Fibroblast of pulmonary artery (primary cell): Measurements from ENCODE around the gene OSER1.

Experiments used
- DNase-seq: peaks from one replicate; pipeline ENCODE4 v3.0.0-alpha.2; 2010; ENCODE audit warnings: low read depth
- H3K4me3 ChIP-seq: replicated peaks from 2 replicates; pipeline ENCODE4 v1.5.1; 2011; ENCODE audit warnings: low read depth, mild to moderate bottlenecking, control low read depth, low read length, moderate library complexity
- TF ChIP-seq, protein P1 (sequence below): IDR thresholded peaks from 2 replicates; pipeline ENCODE4 v1.5.1; 2011; ENCODE audit warnings: mild to moderate bottlenecking, control low read depth, low read length, inconsistent platforms; ENCODE audit errors: missing control alignments

The OSER1 gene

DNA sequence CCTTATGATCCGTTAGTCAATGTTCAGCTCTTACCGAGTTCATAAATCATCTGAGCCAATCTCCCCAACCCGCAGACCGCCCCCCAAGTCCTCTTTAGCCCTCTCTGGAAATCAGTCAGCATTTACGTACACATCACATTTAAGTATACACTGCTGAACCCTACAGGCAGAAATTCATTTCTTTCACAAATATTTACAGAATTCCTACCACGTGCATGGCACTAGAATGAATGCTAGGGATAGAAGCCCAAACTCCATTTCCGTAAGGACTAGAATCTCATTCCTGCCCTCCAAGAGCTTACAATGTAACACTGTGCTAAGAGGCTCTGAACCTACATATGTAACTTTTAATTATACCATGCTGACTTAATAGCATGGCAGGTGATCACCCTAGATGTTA is 1.8 kb downstream of the OSER1 start:
- DNase-seq: no peak
- peak overlapping the region; percentile 95 for H3K4me3 ChIP-seq
- TF ChIP-seq, protein P1, sequence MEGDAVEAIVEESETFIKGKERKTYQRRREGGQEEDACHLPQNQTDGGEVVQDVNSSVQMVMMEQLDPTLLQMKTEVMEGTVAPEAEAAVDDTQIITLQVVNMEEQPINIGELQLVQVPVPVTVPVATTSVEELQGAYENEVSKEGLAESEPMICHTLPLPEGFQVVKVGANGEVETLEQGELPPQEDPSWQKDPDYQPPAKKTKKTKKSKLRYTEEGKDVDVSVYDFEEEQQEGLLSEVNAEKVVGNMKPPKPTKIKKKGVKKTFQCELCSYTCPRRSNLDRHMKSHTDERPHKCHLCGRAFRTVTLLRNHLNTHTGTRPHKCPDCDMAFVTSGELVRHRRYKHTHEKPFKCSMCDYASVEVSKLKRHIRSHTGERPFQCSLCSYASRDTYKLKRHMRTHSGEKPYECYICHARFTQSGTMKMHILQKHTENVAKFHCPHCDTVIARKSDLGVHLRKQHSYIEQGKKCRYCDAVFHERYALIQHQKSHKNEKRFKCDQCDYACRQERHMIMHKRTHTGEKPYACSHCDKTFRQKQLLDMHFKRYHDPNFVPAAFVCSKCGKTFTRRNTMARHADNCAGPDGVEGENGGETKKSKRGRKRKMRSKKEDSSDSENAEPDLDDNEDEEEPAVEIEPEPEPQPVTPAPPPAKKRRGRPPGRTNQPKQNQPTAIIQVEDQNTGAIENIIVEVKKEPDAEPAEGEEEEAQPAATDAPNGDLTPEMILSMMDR: no peak

- TF ChIP-seq, protein P1: no peak
- no peak for DNase-seq
- peak overlapping the region; percentile 95 for H3K4me3 ChIP-seq
Observed at GRCh38 chr20:44208165-44208564, 2.4 kb downstream of the OSER1 start.

DNA sequence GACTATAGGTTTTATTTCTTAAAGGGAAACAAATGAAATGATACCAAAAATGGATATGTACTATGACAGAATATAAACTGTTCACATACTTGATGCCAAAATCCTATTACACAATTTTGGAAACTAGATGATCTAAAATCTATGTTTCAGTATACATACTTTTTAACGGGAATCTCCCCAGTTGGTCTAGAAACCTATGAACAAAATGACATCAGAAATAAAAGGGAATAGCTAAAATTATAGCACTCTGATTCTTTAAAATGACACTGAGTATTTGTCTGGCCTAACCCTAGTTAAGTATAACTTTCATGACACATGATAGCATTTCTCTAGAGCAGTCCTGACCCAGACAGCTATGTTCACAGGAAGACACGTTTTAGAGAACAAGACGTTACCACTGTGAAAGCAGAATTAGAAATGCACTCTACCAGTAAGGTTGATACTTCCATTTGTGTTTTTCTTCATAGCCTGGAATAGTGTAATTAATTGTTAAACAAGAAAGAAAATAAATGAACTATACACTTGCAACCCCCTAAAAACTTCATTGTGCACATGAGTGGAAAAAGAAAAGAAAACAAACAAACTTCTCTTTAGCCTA is 3.3 kb downstream of the OSER1 start:
- TF ChIP-seq, protein P1: no peak
- H3K4me3 ChIP-seq: no peak overlapping the region
- no peak for DNase-seq

DNA sequence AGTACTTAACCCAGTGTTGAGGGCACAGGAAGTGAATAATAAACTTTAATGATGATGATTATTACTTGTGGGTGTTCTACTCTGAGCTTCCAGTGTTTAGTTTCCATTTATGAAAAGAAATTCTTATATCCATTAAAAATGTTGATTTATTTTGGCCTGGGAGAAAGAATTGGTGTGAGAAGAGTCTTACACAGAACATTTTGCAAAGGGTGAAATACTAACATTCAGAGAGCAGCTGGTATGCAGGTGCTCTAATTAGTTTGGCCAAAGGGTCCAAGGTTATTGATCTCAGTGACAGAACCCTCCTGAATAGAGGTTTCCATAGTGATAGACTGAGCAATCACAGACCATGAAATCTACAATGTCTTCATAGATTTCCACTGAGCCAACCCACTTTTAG is 4.4 kb downstream of the OSER1 start:
- no peak for DNase-seq
- TF ChIP-seq, protein P1: no peak
- H3K4me3 ChIP-seq: no peak overlapping the region

- DNase-seq: no peak
- no peak overlapping the region for H3K4me3 ChIP-seq
- TF ChIP-seq, protein P1: no peak
Observed at GRCh38 chr20:44204832-44205215, 5.7 kb downstream of the OSER1 start.

DNA sequence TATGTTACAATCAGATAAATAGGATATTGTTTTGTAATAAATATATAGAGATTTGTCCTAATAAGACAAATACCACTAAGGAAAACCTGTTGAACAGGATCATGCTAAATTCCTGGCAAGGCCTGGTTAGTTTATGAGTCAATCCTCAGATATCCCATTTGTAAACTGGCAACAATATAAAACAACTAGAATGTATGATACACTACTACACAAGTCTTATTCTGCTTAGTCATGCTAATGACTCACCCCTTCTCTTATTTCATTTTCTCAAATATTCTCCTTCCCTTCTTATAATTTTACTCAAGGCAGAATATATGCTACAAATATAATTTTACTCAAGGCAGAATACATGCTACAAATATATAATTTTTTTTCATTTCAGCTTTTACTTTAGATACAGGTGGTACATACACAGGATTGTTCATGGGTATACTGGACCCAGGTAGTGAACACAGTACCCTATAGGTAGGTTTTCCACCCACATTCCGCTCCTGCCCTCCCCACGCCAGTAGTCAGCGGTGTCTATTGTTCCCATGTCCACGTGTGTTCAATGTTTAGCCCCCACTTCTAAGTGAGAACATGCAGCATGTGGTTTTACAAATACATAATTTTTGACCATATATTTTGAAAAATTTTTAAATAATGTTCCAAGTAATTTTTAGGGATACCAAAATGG is 6.3 kb downstream of the OSER1 start:
- no peak overlapping the region for H3K4me3 ChIP-seq
- peak; percentile 93 for DNase-seq
- TF ChIP-seq, protein P1: no peak

DNA sequence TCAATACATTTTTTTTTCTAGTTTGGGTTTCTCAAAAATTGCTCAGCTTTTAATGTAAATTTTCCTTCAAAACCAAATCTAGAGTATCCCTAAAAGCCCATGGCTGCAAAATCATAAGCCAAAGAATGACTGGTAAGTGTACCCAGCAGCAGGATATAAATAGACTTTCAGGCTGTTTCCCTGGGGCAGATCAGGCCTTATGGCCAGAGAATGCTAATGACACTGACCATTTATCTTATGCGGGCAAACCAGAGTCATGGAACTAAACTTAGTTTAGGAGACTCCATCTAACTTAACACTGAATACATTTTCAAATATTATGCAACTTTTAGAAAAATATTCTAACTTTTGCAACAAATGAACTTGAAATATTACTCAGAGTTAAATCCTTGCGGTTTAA is 7.4 kb downstream of the OSER1 start:
- H3K4me3 ChIP-seq: no peak overlapping the region
- no peak for DNase-seq
- TF ChIP-seq, protein P1: no peak
